ENCODE results near the gene MRFAP1.
"Not testable (repeated sequence)": the region's sequence is repeated elsewhere in the genome, so short reads cannot be mapped to it uniquely, and the experiment has no call there.

The MRFAP1 gene

GRCh38 chr4:6620891-6621555 lies 19.5 kb upstream of the MRFAP1 start:
- TF ChIP-seq POLR2AphosphoS5 (IDR thresholded peaks at IDR 0.05; ENCODE audit: low read depth, low read length) (no peak), POLR2A (IDR thresholded peaks at IDR 0.05; ENCODE audit: low read depth, low read length) (no peak), TAF1 (IDR thresholded peaks at IDR 0.05; ENCODE audit: borderline replicate concordance, low read depth, low read length) (no peak)
- FAIRE-seq: no peak
- DNase-seq (ENCODE audit: insufficient read length): no peak

DNA sequence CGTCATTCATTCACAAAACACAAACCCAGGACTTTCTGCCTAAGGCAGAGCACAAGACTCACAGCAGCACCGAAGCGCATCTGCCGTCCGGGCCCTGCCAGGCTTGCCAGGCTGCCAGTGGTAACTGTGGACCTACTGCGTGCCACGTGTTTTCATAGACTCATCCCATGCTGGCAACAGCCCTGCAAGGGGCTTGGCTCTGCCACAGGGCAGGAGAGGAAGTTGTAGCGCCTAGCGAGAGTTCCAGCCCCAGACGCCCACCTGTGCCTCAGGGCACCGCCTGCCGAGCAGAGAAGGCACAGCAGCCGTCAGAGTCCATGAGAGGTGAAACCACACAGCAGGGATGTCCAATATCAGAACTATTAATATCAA lies 18.9 kb upstream of the MRFAP1 start:
- FAIRE-seq: no peak
- TF ChIP-seq POLR2AphosphoS5 (IDR thresholded peaks at IDR 0.05; ENCODE audit: low read depth, low read length): no peak
- TF ChIP-seq TAF1 (IDR thresholded peaks at IDR 0.05; ENCODE audit: borderline replicate concordance, low read depth, low read length): no peak
- TF ChIP-seq POLR2A (IDR thresholded peaks at IDR 0.05; ENCODE audit: low read depth, low read length): no peak
- DNase-seq (ENCODE audit: insufficient read length): no peak

GRCh38 chr4:6622744-6623143 lies 17.7 kb upstream of the MRFAP1 start:
- FAIRE-seq: no peak
- TF ChIP-seq TAF1 (IDR thresholded peaks at IDR 0.05; ENCODE audit: borderline replicate concordance, low read depth, low read length) (no peak), POLR2AphosphoS5 (IDR thresholded peaks at IDR 0.05; ENCODE audit: low read depth, low read length) (no peak), POLR2A (IDR thresholded peaks at IDR 0.05; ENCODE audit: low read depth, low read length) (no peak)
- DNase-seq (ENCODE audit: insufficient read length): no peak

GRCh38 chr4:6625256-6625655 lies 15.2 kb upstream of the MRFAP1 start:
- FAIRE-seq: no peak
- DNase-seq (ENCODE audit: insufficient read length): no peak
- no peak for TF ChIP-seq POLR2AphosphoS5 (IDR thresholded peaks at IDR 0.05; ENCODE audit: low read depth, low read length)
- TF ChIP-seq TAF1 (IDR thresholded peaks at IDR 0.05; ENCODE audit: borderline replicate concordance, low read depth, low read length): no peak
- TF ChIP-seq POLR2A (IDR thresholded peaks at IDR 0.05; ENCODE audit: low read depth, low read length): no peak

GRCh38 chr4:6626066-6626465 lies 14.4 kb upstream of the MRFAP1 start:
- DNase-seq (ENCODE audit: insufficient read length) (no peak), FAIRE-seq (no peak)
- TF ChIP-seq TAF1 (IDR thresholded peaks at IDR 0.05; ENCODE audit: borderline replicate concordance, low read depth, low read length) (no peak), POLR2A (IDR thresholded peaks at IDR 0.05; ENCODE audit: low read depth, low read length) (no peak), POLR2AphosphoS5 (IDR thresholded peaks at IDR 0.05; ENCODE audit: low read depth, low read length) (no peak)

GRCh38 chr4:6627832-6628231 lies 12.7 kb upstream of the MRFAP1 start:
- DNase-seq (ENCODE audit: insufficient read length) (no peak), FAIRE-seq (no peak)
- TF ChIP-seq TAF1 (IDR thresholded peaks at IDR 0.05; ENCODE audit: borderline replicate concordance, low read depth, low read length) (no peak), POLR2A (IDR thresholded peaks at IDR 0.05; ENCODE audit: low read depth, low read length) (no peak), POLR2AphosphoS5 (IDR thresholded peaks at IDR 0.05; ENCODE audit: low read depth, low read length) (no peak)

- not testable (repeated sequence) for FAIRE-seq; DNase-seq (ENCODE audit: insufficient read length)
Measured at GRCh38 chr4:6628484-6628883, 12.0 kb upstream of the MRFAP1 start.

- no peak for FAIRE-seq
- no peak for DNase-seq (ENCODE audit: insufficient read length)
- TF ChIP-seq POLR2AphosphoS5 (IDR thresholded peaks at IDR 0.05; ENCODE audit: low read depth, low read length) (no peak), TAF1 (IDR thresholded peaks at IDR 0.05; ENCODE audit: borderline replicate concordance, low read depth, low read length) (no peak), POLR2A (IDR thresholded peaks at IDR 0.05; ENCODE audit: low read depth, low read length) (no peak)
Measured at GRCh38 chr4:6632125-6632524, 8.4 kb upstream of the MRFAP1 start.

DNA sequence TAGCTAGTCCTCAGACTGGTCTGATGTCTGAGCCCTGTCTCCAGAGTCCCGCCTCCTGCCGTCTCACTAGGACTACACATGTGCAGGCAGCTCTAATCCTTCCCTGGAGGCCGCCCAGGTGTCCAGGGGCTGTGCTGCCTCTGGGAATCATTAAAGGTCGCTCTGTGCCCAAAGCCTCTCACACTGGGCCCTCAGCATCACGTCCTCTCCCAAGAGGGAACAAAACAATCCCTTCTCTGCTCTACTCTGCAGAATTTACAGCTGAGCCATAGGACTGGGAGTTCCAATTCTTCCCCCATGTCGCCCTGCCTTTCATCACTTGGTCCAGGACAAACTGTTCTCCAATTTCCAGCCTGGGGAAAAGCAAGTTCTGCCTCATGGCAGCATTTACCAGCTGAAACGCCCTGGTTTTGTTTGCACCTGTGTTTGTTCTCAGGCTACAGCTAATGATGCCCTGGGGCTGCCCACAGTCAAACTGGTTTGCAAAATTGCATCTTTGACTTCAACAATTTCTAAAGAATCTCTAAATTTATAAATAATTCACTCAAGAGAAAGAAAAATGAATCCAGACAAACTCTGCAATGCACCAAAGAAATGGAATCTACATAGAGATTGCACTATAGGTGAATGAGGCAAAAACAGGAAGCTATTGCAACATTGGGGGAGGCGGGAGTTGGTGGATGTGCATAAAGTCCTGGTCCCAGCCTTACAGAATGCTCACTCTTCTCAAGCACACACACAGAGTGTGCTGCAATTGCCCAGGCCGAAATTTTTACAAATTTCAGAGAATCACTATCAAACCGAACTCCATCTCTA lies 7.2 kb upstream of the MRFAP1 start:
- FAIRE-seq (no peak), DNase-seq (ENCODE audit: insufficient read length) (no peak)
- no peak for TF ChIP-seq TAF1 (IDR thresholded peaks at IDR 0.05; ENCODE audit: borderline replicate concordance, low read depth, low read length)
- no peak for TF ChIP-seq POLR2AphosphoS5 (IDR thresholded peaks at IDR 0.05; ENCODE audit: low read depth, low read length)
- TF ChIP-seq POLR2A (IDR thresholded peaks at IDR 0.05; ENCODE audit: low read depth, low read length): no peak

- DNase-seq (ENCODE audit: insufficient read length): no peak
- no peak for FAIRE-seq
- no peak for TF ChIP-seq POLR2A (IDR thresholded peaks at IDR 0.05; ENCODE audit: low read depth, low read length)
- no peak for TF ChIP-seq TAF1 (IDR thresholded peaks at IDR 0.05; ENCODE audit: borderline replicate concordance, low read depth, low read length)
- no peak for TF ChIP-seq POLR2AphosphoS5 (IDR thresholded peaks at IDR 0.05; ENCODE audit: low read depth, low read length)
Measured at GRCh38 chr4:6634746-6635145, 5.7 kb upstream of the MRFAP1 start.

GRCh38 chr4:6639137-6639680 lies 1.3 kb upstream of the MRFAP1 start:
- FAIRE-seq: no peak
- no peak for TF ChIP-seq POLR2AphosphoS5 (IDR thresholded peaks at IDR 0.05; ENCODE audit: low read depth, low read length)
- TF ChIP-seq TAF1 (IDR thresholded peaks at IDR 0.05; ENCODE audit: borderline replicate concordance, low read depth, low read length): no peak
- no peak for TF ChIP-seq POLR2A (IDR thresholded peaks at IDR 0.05; ENCODE audit: low read depth, low read length)
- no peak for DNase-seq (ENCODE audit: insufficient read length)
